Gastroesophageal sphincter (tissue), 4 donors: Measurements from ENCODE around the gene RHOH. TPM values are rescaled to one million over a fixed set of nuclear protein-coding genes. Genes with fewer than 3 reads are reported as not detected.

Experiments used
- ATAC-seq: fragments of 150-250 bp; one replicate; pipeline ENCODE4 v1.9.1; 2016; ENCODE audit warnings: mild to moderate bottlenecking, moderate library complexity
- H3K27ac ChIP-seq, 4 donors: fragments of 200-600 bp; sonication (generic) in 3 of 4; 1 replicate in 3 of 4; 2 replicates in 1 of 4; pipeline ENCODE4 v1.5.1; 2016 to 2019
- H3K27me3 ChIP-seq: fragments of 200-600 bp; sonication (generic); one replicate; pipeline ENCODE4 v1.5.1; 2019
- H3K36me3 ChIP-seq, 2 donors: fragments of 200-600 bp; sonication (generic); one replicate each; pipeline ENCODE4 v1.5.1; 2019; ENCODE audit warnings: control low read depth in 1 of 2
- H3K4me1 ChIP-seq, 3 donors: fragments of 200-600 bp; sonication (generic); 1 replicate in 2 of 3; 2 replicates in 1 of 3; pipeline ENCODE4 v1.5.1; 2016 to 2019; ENCODE audit warnings: control low read depth in 2 of 3
- H3K4me3 ChIP-seq, 2 donors: fragments of 200-600 bp; sonication (generic); one replicate each; pipeline ENCODE4 v1.5.1; 2019; ENCODE audit warnings: mild to moderate bottlenecking in 1 of 2, moderate library complexity in 1 of 2
- H3K9me3 ChIP-seq, 3 donors: fragments of 200-600 bp; sonication (generic); one replicate each; pipeline ENCODE4 v1.5.1; 2017 to 2019; ENCODE audit warnings: control low read depth in 2 of 3
- EP300 ChIP-seq: sonication (generic); formaldehyde crosslinking; IDR thresholded peaks from one replicate; pipeline ENCODE4 v1.6.1; 2017; ENCODE audit warnings: antibody characterized with exemption, mild to moderate bottlenecking
- POLR2A ChIP-seq, 2 donors: fragments of 450-650 bp; IDR thresholded peaks; one replicate each; pipeline ENCODE4 v1.6.1; 2017; ENCODE audit warnings: antibody characterized with exemption in 2 of 2, mild to moderate bottlenecking in 2 of 2, moderate library complexity in 1 of 2
- POLR2AphosphoS5 ChIP-seq: sonication (generic); formaldehyde crosslinking; IDR thresholded peaks from one replicate; pipeline ENCODE4 v1.6.1; 2017; ENCODE audit warnings: antibody characterized with exemption
- WGBS, 2 donors: methylation state at CpG; one replicate each; pipeline ENCODE4 v1.1.5; 2018; ENCODE audit warnings: low coverage in 1 of 2; 5-methylcytosine and 5-hydroxymethylcytosine counted together
- total RNA-seq, 4 donors: library from RNA; depleted of rRNA; stranded (reverse); fragments of >200 nt; gene quantifications; one replicate each; pipeline ENCODE4 v1.1.0, GENCODE V29; 2016
- TF ChIP-seq, protein P1 (sequence below), 4 experiments: fragments of 200-600 bp in 2 of 4; fragments of 450-650 bp in 2 of 4; sonication (generic) in 1 of 4; IDR thresholded peaks; one replicate each; pipeline ENCODE4 v1.5.1; 2017 to 2019; ENCODE audit warnings: antibody characterized with exemption in 4 of 4, mild to moderate bottlenecking in 2 of 4, moderate library complexity in 2 of 4

Gene RHOH
- total RNA-seq, 4 donors from 2014 or later: 0.42 to 4.4 (median 1.0) TPM

- TF ChIP-seq POLR2A (IDR thresholded peaks at IDR 0.05): no peak
- TF ChIP-seq EP300: no peak
- TF ChIP-seq, protein P1, sequence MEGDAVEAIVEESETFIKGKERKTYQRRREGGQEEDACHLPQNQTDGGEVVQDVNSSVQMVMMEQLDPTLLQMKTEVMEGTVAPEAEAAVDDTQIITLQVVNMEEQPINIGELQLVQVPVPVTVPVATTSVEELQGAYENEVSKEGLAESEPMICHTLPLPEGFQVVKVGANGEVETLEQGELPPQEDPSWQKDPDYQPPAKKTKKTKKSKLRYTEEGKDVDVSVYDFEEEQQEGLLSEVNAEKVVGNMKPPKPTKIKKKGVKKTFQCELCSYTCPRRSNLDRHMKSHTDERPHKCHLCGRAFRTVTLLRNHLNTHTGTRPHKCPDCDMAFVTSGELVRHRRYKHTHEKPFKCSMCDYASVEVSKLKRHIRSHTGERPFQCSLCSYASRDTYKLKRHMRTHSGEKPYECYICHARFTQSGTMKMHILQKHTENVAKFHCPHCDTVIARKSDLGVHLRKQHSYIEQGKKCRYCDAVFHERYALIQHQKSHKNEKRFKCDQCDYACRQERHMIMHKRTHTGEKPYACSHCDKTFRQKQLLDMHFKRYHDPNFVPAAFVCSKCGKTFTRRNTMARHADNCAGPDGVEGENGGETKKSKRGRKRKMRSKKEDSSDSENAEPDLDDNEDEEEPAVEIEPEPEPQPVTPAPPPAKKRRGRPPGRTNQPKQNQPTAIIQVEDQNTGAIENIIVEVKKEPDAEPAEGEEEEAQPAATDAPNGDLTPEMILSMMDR (IDR thresholded peaks at IDR 0.05): no peak
- TF ChIP-seq POLR2AphosphoS5: no peak
- Histone ChIP-seq H3K9me3 (no peaks in the 10 kb centered on the region), H3K4me3 (no peak overlapping the region), H3K36me3 (no peaks in the 10 kb centered on the region), H3K27ac (no peak overlapping the region), H3K4me1 (no peaks in the 10 kb centered on the region), H3K27me3 (no peaks in the 10 kb centered on the region)
- ATAC-seq: no peak
- WGBS, 2 donors: 51 to 74% methylated on average over 4 to 6 of the region's 8 CpGs
Observed at GRCh38 chr4:40258627-40259026, 61.8 kb downstream of the RHOH start.

GRCh38 chr4:40261231-40262076 lies 64.6 kb downstream of the RHOH start:
- H3K4me1 ChIP-seq: peaks cover 0 to 4% (median 0%) of the 10 kb centered on the region in 3 donors
- H3K27ac ChIP-seq: no peak overlapping the region
- no peaks in the 10 kb centered on the region for H3K27me3 ChIP-seq
- WGBS, 2 donors: 45 to 55% methylated on average over 4 to 6 of the region's 9 CpGs
- H3K9me3 ChIP-seq: no peaks in the 10 kb centered on the region
- H3K4me3 ChIP-seq: no peak overlapping the region
- no peak for TF ChIP-seq POLR2A (IDR thresholded peaks at IDR 0.05)
- no peak for TF ChIP-seq POLR2AphosphoS5
- TF ChIP-seq EP300: no peak
- TF ChIP-seq, protein P1 (IDR thresholded peaks at IDR 0.05): no peak
- H3K36me3 ChIP-seq: no peaks in the 10 kb centered on the region
- ATAC-seq: no peak

GRCh38 chr4:40262077-40262528 lies 65.3 kb downstream of the RHOH start:
- Histone ChIP-seq H3K4me1 (peaks cover 0 to 4% (median 0%) of the 10 kb centered on the region in 3 donors), H3K27me3 (no peaks in the 10 kb centered on the region), H3K36me3 (no peaks in the 10 kb centered on the region), H3K9me3 (no peaks in the 10 kb centered on the region), H3K27ac (no peak overlapping the region), H3K4me3 (no peak overlapping the region)
- TF ChIP-seq EP300 (no peak), POLR2A (IDR thresholded peaks at IDR 0.05) (no peak), POLR2AphosphoS5 (no peak)
- TF ChIP-seq, protein P1 (IDR thresholded peaks at IDR 0.05): no peak
- ATAC-seq: no peak

GRCh38 chr4:40262861-40263260 lies 66.0 kb downstream of the RHOH start:
- no peak for ATAC-seq
- Histone ChIP-seq H3K4me1 (peaks cover 0 to 4% (median 0%) of the 10 kb centered on the region in 3 donors), H3K4me3 (no peak overlapping the region), H3K36me3 (no peaks in the 10 kb centered on the region), H3K27ac (no peak overlapping the region), H3K9me3 (no peaks in the 10 kb centered on the region), H3K27me3 (no peaks in the 10 kb centered on the region)
- no peak for TF ChIP-seq EP300
- TF ChIP-seq, protein P1 (IDR thresholded peaks at IDR 0.05): no peak
- 71 to 93% methylated on average over 1 to 2 of the region's 2 CpGs for WGBS, 2 donors

DNA sequence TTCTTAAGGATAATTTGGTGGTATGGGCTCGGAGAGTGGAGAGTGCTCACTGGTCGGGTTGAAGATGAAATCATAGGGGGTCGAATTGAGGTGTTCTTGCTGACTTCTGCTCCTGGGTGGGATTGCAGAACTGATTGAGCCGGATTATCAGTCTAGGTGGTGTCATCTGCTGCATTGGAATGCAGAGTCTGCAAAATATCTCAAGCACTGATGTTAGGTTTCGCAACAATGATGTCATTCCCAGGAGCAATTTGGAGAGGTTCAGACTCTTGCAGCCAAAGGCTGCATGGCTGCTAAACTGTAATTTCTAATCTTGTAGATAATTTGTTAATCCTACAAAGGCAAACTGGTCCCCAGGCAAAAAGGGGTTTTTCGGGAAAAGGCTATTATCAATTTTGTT lies 67.7 kb downstream of the RHOH start:
- no peaks in the 10 kb centered on the region for H3K27me3 ChIP-seq
- no peak overlapping the region for H3K4me3 ChIP-seq
- ATAC-seq: no peak
- no peaks in the 10 kb centered on the region for H3K9me3 ChIP-seq
- peaks cover 0 to 4% (median 0%) of the 10 kb centered on the region in 3 donors for H3K4me1 ChIP-seq
- no peaks in the 10 kb centered on the region for H3K36me3 ChIP-seq
- no peak overlapping the region for H3K27ac ChIP-seq
- WGBS, 2 donors: 71 to 84% methylated on average over 5 to 6 of the region's 6 CpGs
- TF ChIP-seq POLR2A (IDR thresholded peaks at IDR 0.05) (no peak), POLR2AphosphoS5 (no peak), EP300 (no peak)
- TF ChIP-seq, protein P1 (IDR thresholded peaks at IDR 0.05): no peak
